ENCODE data around the gene ACSM3. TPM values are rescaled to one million over a fixed set of nuclear protein-coding genes. Genes with fewer than 3 reads are reported as not detected.

The ACSM3 gene
- polyA plus RNA-seq, 1 of the 3 experiments (the other 2 are of a cell fraction): 0.44 TPM

DNA sequence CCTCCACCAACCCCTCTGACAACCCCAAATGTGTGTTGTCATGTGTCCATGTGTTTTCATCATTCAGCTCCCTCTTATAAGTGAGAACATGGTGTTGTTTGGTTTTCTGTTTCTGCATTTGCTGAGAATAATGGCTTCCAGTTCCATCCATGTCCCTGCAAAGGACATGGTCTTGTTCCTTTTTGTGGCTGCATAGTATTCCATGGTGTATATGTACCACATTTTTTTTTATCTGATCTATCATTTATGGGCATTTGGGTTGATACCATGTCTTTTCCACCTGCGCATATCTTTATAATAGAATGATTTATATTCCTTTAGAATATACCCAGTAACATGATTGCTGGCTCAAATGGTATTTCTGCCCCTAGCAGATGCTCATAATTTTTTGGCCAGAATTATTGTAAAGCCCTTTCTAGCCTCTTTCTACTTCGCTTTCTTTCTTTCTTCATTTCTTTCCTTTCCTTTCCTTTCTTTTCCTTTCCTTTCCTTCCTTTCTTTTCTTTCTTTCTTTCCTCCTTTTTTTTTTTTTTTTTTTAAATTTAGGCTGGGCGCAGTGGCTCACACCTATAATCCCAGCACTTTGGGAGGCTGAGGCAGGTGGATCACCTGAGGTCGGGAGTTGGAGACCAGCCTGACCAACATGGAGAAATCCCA is 55.2 kb downstream of the ACSM3 start:
- H3F3A ChIP-seq (replicated peaks; ENCODE audit: insufficient read depth): no peaks in the 10 kb centered on the region

GRCh38 chr16:20821682-20822081 is 57.9 kb downstream of the ACSM3 start:
- H3K36me3 ChIP-seq (replicated peaks in 1 of 2; ENCODE audit: control insufficient read depth in 1 of 2, insufficient read depth in 2 of 2, low read length in 1 of 2): peaks cover 15 to 43% of the 10 kb centered on the region in 2 experiments
- 94% methylated on average over 4 of the region's 4 CpGs for WGBS (ENCODE audit: low lambda C conversion rate)
- CTCF ChIA-PET: no interaction called here

More for the DNA sequence above, 55.2 kb downstream of the ACSM3 start:
- POLR2A ChIA-PET: no interaction called here
- Histone ChIP-seq H3K9me2 (no peaks in the 10 kb centered on the region), H3K27me3 (ENCODE audit: insufficient read depth) (no peaks in the 10 kb centered on the region), H3K79me2 (ENCODE audit: insufficient read depth) (no peaks in the 10 kb centered on the region), H3K4me2 (no peak overlapping the region), H3K4me3 (ENCODE audit: low read depth in 2 of 2, low read length in 1 of 2) (no peak overlapping the region), H2AFZ (ENCODE audit: low read depth) (no peak overlapping the region), H4K20me1 (ENCODE audit: insufficient read depth) (no peaks in the 10 kb centered on the region), H3K9ac (no peak overlapping the region), H3K4me1 (ENCODE audit: control insufficient read depth in 1 of 2, insufficient read depth in 2 of 2, low read depth in 1 of 2, low read length in 1 of 2) (no peaks in the 10 kb centered on the region), H3K36me3 (replicated peaks in 1 of 2; ENCODE audit: control insufficient read depth in 1 of 2, insufficient read depth in 2 of 2, low read length in 1 of 2) (peaks cover 18 to 24% of the 10 kb centered on the region in 2 experiments), H3K9me3 (no peaks in the 10 kb centered on the region), H3K27ac (ENCODE audit: low read depth in 2 of 2, low read length in 1 of 2) (no peak overlapping the region)
- TF ChIP-seq FOXJ3 (CRISPR knock-in tag; IDR thresholded peaks at IDR 0.05) (no peak), SIN3A (IDR thresholded peaks at IDR 0.05; ENCODE audit: borderline replicate concordance, low read depth, low read length) (no peak), EP300 (IDR thresholded peaks at IDR 0.05; ENCODE audit: borderline replicate concordance in 1 of 2, low read depth in 1 of 2, low read length in 1 of 2) (no peak), NRF1 (IDR thresholded peaks at IDR 0.05; ENCODE audit: low read depth, low read length) (no peak), TCF12 (IDR thresholded peaks at IDR 0.05) (no peak), JUND (IDR thresholded peaks at IDR 0.05) (no peak), ELF1 (IDR thresholded peaks at IDR 0.05) (no peak), YY1 (IDR thresholded peaks at IDR 0.05; ENCODE audit: low read depth) (no peak)
- TF ChIP-seq, protein P1, sequence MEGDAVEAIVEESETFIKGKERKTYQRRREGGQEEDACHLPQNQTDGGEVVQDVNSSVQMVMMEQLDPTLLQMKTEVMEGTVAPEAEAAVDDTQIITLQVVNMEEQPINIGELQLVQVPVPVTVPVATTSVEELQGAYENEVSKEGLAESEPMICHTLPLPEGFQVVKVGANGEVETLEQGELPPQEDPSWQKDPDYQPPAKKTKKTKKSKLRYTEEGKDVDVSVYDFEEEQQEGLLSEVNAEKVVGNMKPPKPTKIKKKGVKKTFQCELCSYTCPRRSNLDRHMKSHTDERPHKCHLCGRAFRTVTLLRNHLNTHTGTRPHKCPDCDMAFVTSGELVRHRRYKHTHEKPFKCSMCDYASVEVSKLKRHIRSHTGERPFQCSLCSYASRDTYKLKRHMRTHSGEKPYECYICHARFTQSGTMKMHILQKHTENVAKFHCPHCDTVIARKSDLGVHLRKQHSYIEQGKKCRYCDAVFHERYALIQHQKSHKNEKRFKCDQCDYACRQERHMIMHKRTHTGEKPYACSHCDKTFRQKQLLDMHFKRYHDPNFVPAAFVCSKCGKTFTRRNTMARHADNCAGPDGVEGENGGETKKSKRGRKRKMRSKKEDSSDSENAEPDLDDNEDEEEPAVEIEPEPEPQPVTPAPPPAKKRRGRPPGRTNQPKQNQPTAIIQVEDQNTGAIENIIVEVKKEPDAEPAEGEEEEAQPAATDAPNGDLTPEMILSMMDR (IDR thresholded peaks at IDR 0.05): no peak
- CTCF ChIA-PET: interaction anchor here (0.7 kb wide), 1 partner anchor 52 kb away, joined by 3 read pairs; no protein-coding TSS in a partner anchor
- WGBS (ENCODE audit: low lambda C conversion rate): 97% methylated on average over 4 of the region's 4 CpGs
- DNase-seq: no peak

More at GRCh38 chr16:20821682-20822081, 57.9 kb downstream of the ACSM3 start:
- no peak for DNase-seq
- Histone ChIP-seq H3K4me2 (no peak overlapping the region), H3F3A (replicated peaks; ENCODE audit: insufficient read depth) (no peaks in the 10 kb centered on the region), H3K9me3 (no peaks in the 10 kb centered on the region), H3K9me2 (no peaks in the 10 kb centered on the region), H3K27ac (ENCODE audit: low read depth in 2 of 2, low read length in 1 of 2) (no peak overlapping the region), H3K4me1 (ENCODE audit: control insufficient read depth in 1 of 2, insufficient read depth in 2 of 2, low read depth in 1 of 2, low read length in 1 of 2) (no peaks in the 10 kb centered on the region; a peak in 1 of 4 replicates), H3K27me3 (ENCODE audit: insufficient read depth) (no peaks in the 10 kb centered on the region), H2AFZ (ENCODE audit: low read depth) (no peak overlapping the region), H3K79me2 (ENCODE audit: insufficient read depth) (no peaks in the 10 kb centered on the region), H4K20me1 (ENCODE audit: insufficient read depth) (no peaks in the 10 kb centered on the region), H3K9ac (no peak overlapping the region), H3K4me3 (ENCODE audit: low read depth in 2 of 2, low read length in 1 of 2) (no peak overlapping the region)
- TF ChIP-seq FOSL2 (IDR thresholded peaks at IDR 0.05; ENCODE audit: borderline replicate concordance, low read depth): no peak
- no peak for TF ChIP-seq ZBTB33 (IDR thresholded peaks at IDR 0.05; ENCODE audit: borderline replicate concordance, low read depth)
- TF ChIP-seq, protein P1 (IDR thresholded peaks at IDR 0.05): no peak
- no peak for TF ChIP-seq YY1 (IDR thresholded peaks at IDR 0.05; ENCODE audit: low read depth)
- TF ChIP-seq MEF2A (IDR thresholded peaks at IDR 0.05; ENCODE audit: borderline replicate concordance, low read depth): no peak
- TF ChIP-seq, protein P2, sequence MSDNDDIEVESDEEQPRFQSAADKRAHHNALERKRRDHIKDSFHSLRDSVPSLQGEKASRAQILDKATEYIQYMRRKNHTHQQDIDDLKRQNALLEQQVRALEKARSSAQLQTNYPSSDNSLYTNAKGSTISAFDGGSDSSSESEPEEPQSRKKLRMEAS (IDR thresholded peaks at IDR 0.05; ENCODE audit: low read depth): no peak
- no peak for TF ChIP-seq RAD21 (IDR thresholded peaks at IDR 0.05; ENCODE audit: low read length)
- TF ChIP-seq USF1 (IDR thresholded peaks at IDR 0.05; ENCODE audit: borderline replicate concordance, low read depth): no peak
- POLR2A ChIA-PET: no interaction called here
